ENCODE measurements around the gene ASPG.

ASPG gene

DNA sequence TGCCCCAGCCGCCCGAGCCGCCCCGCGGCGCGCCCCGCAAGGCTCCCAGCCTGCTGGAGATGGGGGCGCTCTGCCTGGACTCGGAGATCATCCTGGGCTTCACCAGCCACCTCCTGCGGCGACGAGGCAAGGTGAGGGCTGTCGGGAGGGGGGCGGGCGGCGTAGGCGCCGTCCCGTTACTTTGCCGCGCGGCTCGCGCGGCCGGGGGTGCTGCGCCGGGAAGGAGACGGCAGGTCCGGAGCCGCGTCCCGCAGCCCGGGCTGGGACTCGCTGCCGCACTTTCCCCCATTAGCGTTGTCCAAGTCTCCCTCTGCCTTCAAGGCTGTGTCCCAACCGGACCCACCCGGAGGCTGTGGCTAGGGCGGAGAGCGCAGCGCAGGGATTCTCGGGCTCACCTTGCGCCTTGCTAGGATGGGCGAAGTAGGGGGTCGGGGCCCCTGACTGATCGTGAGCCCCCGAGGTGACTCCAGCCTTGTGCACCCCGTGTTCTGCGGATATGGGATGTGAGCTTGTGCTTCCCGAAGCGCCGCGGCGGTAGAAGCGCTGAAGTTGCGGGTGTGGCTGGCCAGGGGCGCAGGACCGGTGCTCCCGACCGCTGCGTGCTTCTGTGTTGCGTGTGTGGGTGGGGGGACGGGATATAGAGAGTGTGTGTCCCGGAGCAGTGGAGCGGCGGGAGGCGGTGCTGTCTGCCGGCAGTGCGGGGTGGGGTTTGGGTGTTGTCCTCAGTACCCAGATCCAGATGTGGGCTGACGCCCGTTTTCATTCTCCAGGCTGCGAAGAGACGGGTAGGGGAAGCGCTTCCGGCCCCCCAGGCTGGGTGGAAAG, 51.2 kb downstream of the ASPG start:
- DNase-seq (ENCODE audit: low read depth in 2 of 2) = no peak

DNA sequence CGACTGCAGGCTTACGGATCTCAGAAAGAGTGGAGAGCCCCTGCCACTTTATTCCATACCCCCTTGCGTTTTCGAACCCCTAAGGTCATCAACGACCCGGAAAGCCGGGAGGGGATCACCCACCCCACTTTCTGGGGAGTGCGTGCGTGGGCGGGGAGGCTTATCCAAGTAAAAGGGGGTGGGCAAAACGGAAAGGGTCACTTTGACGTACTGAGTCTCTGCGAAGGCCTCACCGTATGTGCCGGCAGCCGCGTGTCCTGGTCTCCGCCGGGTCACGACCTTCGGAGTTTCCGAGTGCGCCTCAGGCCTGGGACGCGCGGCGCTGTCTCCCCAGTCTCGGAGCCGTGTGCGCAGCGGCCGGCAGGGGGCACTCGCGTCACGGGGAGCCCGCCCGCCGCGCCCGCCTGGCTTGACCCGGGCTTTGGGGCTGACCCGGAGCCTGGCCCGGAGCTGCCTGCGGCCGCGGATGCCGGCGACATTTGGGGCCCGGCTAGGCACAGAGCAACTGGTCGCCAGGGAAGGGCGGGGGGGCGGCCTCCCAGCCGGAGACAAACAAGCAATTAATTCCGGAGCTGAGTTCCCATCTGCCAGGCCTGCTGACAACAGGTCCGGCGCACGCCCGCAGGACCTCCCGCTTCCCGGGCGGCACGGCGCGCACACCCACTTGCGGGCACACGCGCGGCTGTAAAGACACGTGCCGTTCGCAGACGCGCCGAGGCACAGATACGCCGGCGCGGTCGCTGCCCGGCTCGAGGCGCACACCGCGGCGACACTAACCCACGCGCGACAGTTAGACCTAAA, 52.0 kb downstream of the ASPG start:
- DNase-seq (ENCODE audit: low read depth in 2 of 2) = peak; percentile 65 to 68

DNA sequence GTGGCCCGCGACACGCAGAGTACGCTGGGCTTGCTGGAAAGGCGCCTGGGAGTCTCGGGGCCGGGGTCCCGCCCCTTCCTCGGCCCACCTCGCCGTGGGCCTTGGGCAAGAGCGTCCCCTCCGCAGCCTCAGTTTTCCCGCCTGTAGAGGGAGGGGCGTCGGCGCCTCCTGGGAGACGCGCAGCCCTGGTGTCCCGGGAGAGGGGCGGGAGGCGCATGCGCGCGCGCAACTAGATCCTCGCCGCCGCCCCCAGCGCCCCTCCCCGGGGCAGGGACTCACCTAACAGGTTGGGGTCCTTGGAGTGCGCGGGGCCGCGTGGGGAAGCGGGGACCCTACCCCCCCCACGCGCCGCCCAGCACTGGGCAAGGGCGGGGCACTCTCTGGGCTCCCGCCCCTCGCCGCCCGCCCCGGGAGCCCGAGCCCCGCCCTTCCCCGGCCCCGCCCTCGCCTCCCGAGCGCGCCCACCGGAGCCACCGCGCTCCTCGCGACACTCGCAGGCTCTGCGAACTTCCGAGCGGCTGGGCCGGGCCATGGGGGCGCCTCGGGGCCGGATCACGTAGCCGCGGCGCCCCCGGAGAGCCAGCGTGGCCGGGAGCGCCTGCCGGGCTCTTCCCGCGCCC, 52.7 kb downstream of the ASPG start, which contains the start of gene KIF26A:
TSS of gene KIF26A (plus strand) at position 490 of the 620 bp plus-strand sequence. CDS start 136 bp downstream, outside the sequence.
- peak; percentile 39 to 42 for DNase-seq (ENCODE audit: low read depth in 2 of 2)

DNA sequence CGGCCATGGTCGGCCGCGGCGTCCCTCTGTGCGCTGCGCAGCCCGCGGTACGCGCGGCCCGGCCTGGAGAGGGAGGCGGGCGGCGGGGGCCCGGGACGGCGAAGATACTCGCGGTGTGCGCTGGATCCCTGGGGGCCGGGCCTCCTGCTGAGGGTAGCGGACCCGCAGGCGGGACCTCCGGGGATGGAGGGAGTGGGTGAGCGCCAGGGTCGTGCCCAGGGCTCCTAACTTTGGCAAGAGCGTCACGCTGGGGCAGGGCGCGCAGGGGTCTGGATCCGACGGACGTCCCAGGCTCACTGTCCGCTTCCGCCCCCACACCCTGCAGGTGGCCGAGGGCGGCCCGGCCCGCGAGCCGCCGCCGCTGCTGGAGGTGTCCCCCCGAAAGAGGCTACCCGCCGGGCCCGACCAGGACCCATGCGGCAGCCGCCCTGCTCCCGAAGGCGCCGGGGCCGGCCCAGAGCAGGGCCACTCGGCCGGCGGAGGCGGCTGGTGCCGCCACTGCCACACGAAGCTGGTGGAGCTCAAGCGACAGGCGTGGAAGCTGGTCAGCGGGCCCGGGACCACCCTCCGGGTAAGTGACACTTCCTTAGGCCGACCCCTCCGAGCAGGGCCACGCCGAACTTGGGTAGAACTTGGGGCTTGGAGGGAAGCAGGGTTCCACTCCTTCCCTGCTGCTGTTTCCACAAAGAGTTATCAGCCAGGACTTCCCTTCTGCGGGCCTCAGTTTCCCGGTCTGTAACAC, 53.4 kb downstream of the ASPG start:
- no peak for DNase-seq (ENCODE audit: low read depth in 2 of 2)

- no peak for DNase-seq (ENCODE audit: low read depth in 2 of 2)
Observed at GRCh38 chr14:104139460-104140212, 54.1 kb downstream of the ASPG start.

DNA sequence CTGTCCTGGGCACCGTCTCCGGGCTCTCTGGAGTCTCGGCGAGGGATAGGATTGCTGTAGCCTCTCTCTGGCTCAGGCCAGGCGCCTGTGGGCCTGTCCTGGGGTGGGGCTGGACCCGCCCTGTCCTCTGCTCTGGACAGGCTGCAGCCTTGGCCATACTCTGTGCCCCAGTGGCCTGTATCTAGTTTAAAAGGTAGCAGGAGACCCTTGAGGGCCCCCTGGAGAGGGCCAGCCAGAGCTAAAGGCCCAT, 54.6 kb downstream of the ASPG start:
- DNase-seq (ENCODE audit: low read depth in 2 of 2) = no peak

DNA sequence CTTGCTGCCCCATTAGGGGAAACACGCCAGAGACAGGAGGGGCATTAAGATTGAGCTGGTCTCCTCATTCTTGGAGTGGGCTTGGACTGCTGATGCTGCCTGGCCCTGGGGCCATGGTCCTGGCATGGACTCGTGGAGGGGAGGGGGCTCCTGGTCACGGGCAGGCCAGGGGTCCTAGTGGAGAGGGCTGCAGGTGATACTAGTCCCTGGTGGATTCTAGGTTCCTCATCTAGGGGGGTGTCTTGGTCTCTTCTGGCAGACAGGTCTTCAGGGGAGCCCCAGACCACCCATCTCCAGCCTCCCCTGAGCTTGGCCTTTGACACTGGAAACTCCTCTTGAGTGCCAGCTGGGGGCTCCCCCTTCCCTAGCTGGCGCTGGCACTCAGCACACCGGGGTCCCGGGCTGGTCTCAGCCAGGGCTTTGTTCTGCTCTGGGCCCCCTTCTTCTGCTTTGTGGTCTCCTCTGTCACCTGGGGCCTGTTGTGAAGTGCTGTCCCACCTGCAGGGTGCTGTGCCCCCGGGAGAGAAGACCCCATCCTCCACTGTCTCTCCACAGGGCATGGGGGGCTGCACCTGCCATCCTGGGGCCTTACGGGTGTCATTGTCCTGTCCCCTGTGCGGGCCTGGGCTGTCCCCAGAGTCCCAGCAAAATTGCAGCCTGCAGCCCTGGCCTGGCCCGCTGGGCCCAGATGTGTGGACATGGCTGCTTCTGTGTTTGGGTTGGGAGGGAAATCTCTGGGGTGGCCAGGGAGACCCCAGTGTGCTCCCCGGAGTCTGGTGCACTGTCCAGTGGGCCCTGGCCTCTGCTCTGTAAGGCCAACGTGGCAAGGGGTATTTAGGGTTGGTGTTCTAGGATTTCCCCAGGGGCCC, 55.2 kb downstream of the ASPG start:
- no peak for DNase-seq (ENCODE audit: low read depth in 2 of 2)

DNA sequence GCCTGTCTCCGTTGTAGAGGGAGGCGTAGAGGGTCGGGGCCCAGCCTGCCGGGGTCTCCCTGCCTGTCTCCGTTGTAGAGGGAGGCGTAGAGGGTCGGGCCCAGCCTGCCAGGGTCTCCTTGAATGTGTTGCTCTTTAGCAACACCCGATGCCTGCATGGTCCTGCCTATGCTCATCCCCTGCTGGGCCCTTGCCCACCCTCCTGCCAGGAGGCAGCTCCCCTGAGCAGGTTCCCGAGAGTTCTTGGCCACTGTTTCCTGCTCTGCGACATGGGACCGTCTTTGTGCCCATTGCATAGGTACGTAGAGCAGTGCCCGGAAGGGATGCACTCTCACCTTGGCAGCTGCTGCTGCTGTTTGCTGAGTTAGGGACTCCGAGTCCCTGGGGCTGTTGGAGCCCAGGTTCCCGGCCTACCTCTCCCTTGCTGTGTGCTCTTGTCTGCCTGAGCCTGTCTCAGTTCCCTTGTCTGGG, 56.2 kb downstream of the ASPG start:
- no peak for DNase-seq (ENCODE audit: low read depth in 2 of 2)

GRCh38 chr14:104142136-104142945, 56.8 kb downstream of the ASPG start:
- DNase-seq (ENCODE audit: low read depth in 2 of 2) = no peak

- no peak for DNase-seq (ENCODE audit: low read depth in 2 of 2)
Observed at GRCh38 chr14:104142946-104143470, 57.5 kb downstream of the ASPG start.

GRCh38 chr14:104143521-104144452, 58.3 kb downstream of the ASPG start:
- no peak for DNase-seq (ENCODE audit: low read depth in 2 of 2)

DNA sequence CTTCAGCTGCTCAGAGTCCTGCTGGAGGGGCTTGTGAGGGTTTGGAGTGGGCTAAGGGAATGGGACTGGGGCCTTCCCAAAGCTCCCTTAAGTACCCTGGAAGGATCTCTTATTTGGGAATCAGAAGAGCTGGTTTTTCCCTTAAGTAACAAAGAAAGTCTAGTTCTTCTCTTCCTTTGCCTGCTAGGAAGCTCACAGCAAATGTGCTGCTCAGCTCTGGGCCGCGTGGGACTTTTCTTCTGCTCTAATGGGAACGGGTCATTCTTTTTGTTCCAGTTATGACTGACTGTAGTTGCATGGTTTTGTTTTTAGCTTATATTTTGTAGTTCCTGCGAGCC, 58.9 kb downstream of the ASPG start:
- DNase-seq (ENCODE audit: low read depth in 2 of 2) = no peak

DNA sequence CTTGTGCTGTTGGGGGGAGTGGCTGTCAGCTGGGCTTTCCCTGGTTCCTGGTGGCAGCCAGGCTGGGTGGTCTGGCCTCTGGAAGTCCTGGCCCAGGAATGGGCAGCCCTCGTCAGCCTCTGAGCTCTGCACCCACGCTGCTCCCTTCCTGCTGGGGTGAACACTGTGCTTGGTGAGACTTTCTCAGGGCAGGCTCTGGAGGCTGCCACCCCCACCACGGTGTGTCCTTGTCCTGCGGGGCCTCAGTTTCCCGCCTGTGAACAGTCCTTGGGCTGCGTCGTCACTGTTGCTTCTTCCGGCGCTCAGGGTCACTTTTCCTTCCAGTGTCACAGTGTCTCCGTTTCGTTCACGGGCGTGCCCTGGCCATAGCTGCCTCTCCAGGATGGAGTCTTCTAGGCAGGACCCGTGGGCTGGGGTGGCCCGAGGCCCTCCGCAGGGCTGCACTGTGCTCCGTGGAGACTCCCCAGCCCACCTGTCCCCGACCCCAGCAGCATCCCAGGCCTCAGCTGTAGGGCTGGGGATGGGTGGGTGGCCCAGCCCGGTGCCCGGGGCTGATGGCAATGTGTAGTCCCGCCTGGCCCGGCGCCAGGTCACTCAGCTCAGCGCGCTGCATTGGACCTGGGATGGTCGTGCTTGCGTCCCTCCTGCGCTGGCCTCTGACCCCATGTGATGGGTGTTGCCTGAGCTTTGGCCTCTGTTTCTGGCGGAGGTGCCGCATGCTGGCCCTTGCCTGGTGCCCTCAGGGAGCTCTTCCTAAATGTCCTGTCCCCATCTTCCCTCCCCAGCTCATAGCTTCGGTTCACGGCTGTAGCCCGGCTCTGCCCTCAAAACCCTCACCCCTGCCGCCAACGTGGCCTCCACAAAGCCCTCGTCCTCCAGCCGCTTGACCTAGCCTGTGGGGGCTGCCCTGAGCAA, 59.7 kb downstream of the ASPG start:
- no peak for DNase-seq (ENCODE audit: low read depth in 2 of 2)

GRCh38 chr14:104145826-104146601, 60.5 kb downstream of the ASPG start:
- DNase-seq (ENCODE audit: low read depth in 2 of 2) = no peak

GRCh38 chr14:104146651-104147345, 61.3 kb downstream of the ASPG start:
- DNase-seq (ENCODE audit: low read depth in 2 of 2) = no peak

Data from stimulated activated CD8-positive, alpha-beta memory T cell treated with anti-CD3 and anti-CD28 coated beads, Interleukin-2, amount 100 ng/mL, for 48 hours (primary cell).